HepG2 (cell line): ENCODE data around the gene NRSN2. TPM values are rescaled to one million over a fixed set of nuclear protein-coding genes. Genes with fewer than 3 reads are reported as not detected.

Experiments used
- ATF7-NPFF ChIP-seq: sonication (generic); formaldehyde crosslinking; IDR thresholded peaks from 2 replicates; pipeline ENCODE4 v1.8.1; 2023; ENCODE audit warnings: mild to moderate bottlenecking, low read depth, missing genetic modification reagents, moderate library complexity
- MYNN ChIP-seq: sonication (generic); formaldehyde crosslinking; IDR thresholded peaks from 2 replicates; pipeline ENCODE4 v1.4.0; 2020; ENCODE audit warnings: mild to moderate bottlenecking, low read depth, missing genetic modification reagents
- PHB2 ChIP-seq: fragments of 450-650 bp; IDR thresholded peaks from 2 replicates; pipeline ENCODE4 v1.6.1; 2018; ENCODE audit not compliant: partially characterized antibody
- RAD51 ChIP-seq: fragments of 450-650 bp; IDR thresholded peaks from 2 replicates; pipeline ENCODE4 v1.6.1; 2016; ENCODE audit warnings: borderline replicate concordance
- RBAK ChIP-seq: sonication (generic); formaldehyde crosslinking; IDR thresholded peaks from 2 replicates; pipeline ENCODE4 v1.5.1; 2020; ENCODE audit warnings: mild to moderate bottlenecking, missing genetic modification reagents
- SRSF4 ChIP-seq: fragments of 200-400 bp; formaldehyde crosslinking; IDR thresholded peaks from one replicate; pipeline ENCODE4 v1.6.1; 2018; ENCODE audit warnings: mild to moderate bottlenecking, low read depth, low read length, moderate library complexity; ENCODE audit not compliant: poor library complexity, severe bottlenecking
- TMF1 ChIP-seq: sonication (generic); formaldehyde crosslinking; IDR thresholded peaks from 2 replicates; pipeline ENCODE4 v1.8.1; 2022; ENCODE audit warnings: low read depth, missing genetic modification reagents
- ZFP36L2 ChIP-seq: sonication (generic); formaldehyde crosslinking; IDR thresholded peaks from 2 replicates; pipeline ENCODE4 v1.4.0; 2020; ENCODE audit warnings: missing genetic modification reagents
- ZNF143 ChIP-seq: sonication (generic); formaldehyde crosslinking; IDR thresholded peaks from 2 replicates; pipeline ENCODE4 v1.4.0; 2020; ENCODE audit warnings: missing genetic modification reagents
- ZNF274 ChIP-seq: sonication (generic); formaldehyde crosslinking; IDR thresholded peaks from 2 replicates; pipeline ENCODE4 v1.5.1; 2020; ENCODE audit warnings: mild to moderate bottlenecking, missing genetic modification reagents
- ZNF431 ChIP-seq: sonication (generic); formaldehyde crosslinking; IDR thresholded peaks from 2 replicates; pipeline ENCODE4 v1.9.0; 2022; ENCODE audit warnings: missing genetic modification reagents, low read depth, mild to moderate bottlenecking, borderline replicate concordance
- ZNF589 ChIP-seq: sonication (generic); formaldehyde crosslinking; conservative IDR thresholded peaks from 2 replicates; pipeline ENCODE4 v1.8.0; 2022; ENCODE audit warnings: mild to moderate bottlenecking, moderate library complexity, missing genetic modification reagents
- ZNF766 ChIP-seq: sonication (generic); formaldehyde crosslinking; IDR thresholded peaks from 2 replicates; pipeline ENCODE4 v1.5.0; 2020; ENCODE audit warnings: missing genetic modification reagents, borderline replicate concordance
- ZNF841 ChIP-seq: sonication (generic); formaldehyde crosslinking; IDR thresholded peaks from 2 replicates; pipeline ENCODE4 v1.8.1; 2023; ENCODE audit warnings: missing genetic modification reagents, borderline replicate concordance
- ZNF850 ChIP-seq: sonication (generic); formaldehyde crosslinking; conservative IDR thresholded peaks from 2 replicates; pipeline ENCODE4 v1.9.0; 2021; ENCODE audit warnings: mild to moderate bottlenecking, missing genetic modification reagents
- ZSCAN29 ChIP-seq: sonication (generic); formaldehyde crosslinking; conservative IDR thresholded peaks from 2 replicates; pipeline ENCODE4 v1.4.0; 2020; ENCODE audit warnings: mild to moderate bottlenecking, missing genetic modification reagents
- polyA plus RNA-seq, 8 experiments: library from polyadenylated mRNA; depleted of rRNA in 3 of 8; stranded (reverse) in 7 of 8; unstranded in 1 of 8; fragments of >200 nt; fragmentation: Illumina TruSeq in 4 of 8; extraction: Trizol in 4 of 8; gene quantifications; 2 replicates each; pipeline versions ENCODE4 v1.2.1 to v1.2.3, GENCODE V29; 2011 to 2016; ENCODE audit warnings: low read depth in 4 of 8, missing spikeins in 1 of 8, mixed read lengths in 1 of 8; ENCODE audit not compliant: insufficient read depth in 1 of 8
- total RNA-seq, 5 experiments: library from RNA; depleted of rRNA; stranded (reverse); fragments of >200 nt; fragmentation: Illumina TruSeq; extraction: Trizol; gene quantifications; 2 replicates each; pipeline ENCODE4 v1.2.3, GENCODE V29; 2016; ENCODE audit warnings: low read depth in 1 of 5
- TF ChIP-seq, protein P1 (sequence below): IDR thresholded peaks from 2 replicates; pipeline ENCODE4 v1.6.1; 2016
- TF ChIP-seq, protein P2 (sequence below): IDR thresholded peaks from 2 replicates; pipeline ENCODE4 v1.6.1; 2016; ENCODE audit warnings: missing compliant biosample characterization, missing genetic modification reagents, borderline replicate concordance
- TF ChIP-seq, protein P3 (sequence below): sonication (generic); formaldehyde crosslinking; conservative IDR thresholded peaks from 2 replicates; pipeline ENCODE4 v1.8.1; 2023; ENCODE audit warnings: missing genetic modification reagents
- TF ChIP-seq, protein P4 (sequence below): sonication (generic); formaldehyde crosslinking; IDR thresholded peaks from 2 replicates; pipeline ENCODE4 v1.4.0; 2020; ENCODE audit warnings: low read depth, mild to moderate bottlenecking, missing genetic modification reagents
- TF ChIP-seq, protein P5 (sequence below): sonication (generic); formaldehyde crosslinking; IDR thresholded peaks from 2 replicates; pipeline ENCODE4 v1.4.0; 2020; ENCODE audit warnings: low read depth, mild to moderate bottlenecking, missing genetic modification reagents

NRSN2 gene
- total and polyA plus RNA-seq, 2 of the 13 experiments (the other 11 are each of a cell fraction or from before 2014, with no cell fraction given): 32.3 to 49.4 TPM

DNA sequence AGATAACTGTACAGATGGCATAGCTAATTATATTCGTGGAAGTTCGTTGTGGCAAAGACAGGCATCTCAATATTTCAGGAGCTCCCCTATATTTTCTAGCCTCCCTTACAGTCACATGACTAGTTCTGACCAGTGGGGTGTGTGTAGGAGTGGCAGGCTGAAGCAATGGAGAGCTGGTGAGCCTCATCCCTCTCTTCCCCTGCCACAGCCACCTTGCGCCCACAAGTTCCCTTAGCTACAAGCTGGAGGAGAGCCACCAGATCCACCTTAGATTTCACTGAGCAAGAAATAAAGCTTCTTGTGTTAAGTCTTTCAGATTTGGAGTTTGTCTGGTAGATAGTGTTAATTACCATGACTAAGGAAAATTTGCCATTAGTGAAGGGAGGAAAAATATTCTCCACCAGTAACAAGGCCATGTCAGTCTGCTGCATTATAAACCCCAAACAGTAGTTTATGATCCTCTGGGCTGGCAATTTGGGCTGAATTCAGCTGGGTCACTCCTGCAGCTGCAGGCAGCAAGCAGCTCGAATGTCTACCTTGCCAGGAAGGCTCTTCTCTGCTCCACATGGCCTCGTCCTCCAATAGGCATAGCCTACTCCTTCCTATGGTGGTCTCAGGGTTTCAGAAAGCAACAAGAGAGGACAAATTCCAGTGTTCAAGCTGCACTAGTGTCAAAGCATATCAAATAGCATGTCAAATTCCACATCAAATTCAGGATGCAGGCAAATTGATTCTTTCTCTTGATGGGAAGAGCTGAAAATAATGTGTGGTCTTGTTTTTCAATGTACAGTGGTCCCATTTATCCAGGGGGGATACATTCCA lies 53.8 kb downstream of the NRSN2 start (continued):
- TF ChIP-seq, protein P1, sequence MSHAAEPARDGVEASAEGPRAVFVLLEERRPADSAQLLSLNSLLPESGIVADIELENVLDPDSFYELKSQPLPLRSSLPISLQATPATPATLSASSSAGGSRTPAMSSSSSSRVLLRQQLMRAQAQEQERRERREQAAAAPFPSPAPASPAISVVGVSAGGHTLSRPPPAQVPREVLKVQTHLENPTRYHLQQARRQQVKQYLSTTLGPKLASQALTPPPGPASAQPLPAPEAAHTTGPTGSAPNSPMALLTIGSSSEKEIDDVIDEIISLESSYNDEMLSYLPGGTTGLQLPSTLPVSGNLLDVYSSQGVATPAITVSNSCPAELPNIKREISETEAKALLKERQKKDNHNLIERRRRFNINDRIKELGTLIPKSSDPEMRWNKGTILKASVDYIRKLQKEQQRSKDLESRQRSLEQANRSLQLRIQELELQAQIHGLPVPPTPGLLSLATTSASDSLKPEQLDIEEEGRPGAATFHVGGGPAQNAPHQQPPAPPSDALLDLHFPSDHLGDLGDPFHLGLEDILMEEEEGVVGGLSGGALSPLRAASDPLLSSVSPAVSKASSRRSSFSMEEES: peak; percentile 72; the same call in 1 of the 2 replicates
- no peak for TF ChIP-seq ZNF143
- no peak for TF ChIP-seq PHB2
- TF ChIP-seq, protein P2, sequence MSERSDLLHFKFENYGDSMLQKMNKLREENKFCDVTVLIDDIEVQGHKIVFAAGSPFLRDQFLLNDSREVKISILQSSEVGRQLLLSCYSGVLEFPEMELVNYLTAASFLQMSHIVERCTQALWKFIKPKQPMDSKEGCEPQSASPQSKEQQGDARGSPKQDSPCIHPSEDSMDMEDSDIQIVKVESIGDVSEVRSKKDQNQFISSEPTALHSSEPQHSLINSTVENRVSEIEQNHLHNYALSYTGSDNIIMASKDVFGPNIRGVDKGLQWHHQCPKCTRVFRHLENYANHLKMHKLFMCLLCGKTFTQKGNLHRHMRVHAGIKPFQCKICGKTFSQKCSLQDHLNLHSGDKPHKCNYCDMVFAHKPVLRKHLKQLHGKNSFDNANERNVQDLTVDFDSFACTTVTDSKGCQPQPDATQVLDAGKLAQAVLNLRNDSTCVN (CRISPR knock-in tag): peak; percentile 55; the same call in 1 of the 2 replicates
- TF ChIP-seq ZNF589 (CRISPR knock-in tag): no peak
- TF ChIP-seq, protein P3, sequence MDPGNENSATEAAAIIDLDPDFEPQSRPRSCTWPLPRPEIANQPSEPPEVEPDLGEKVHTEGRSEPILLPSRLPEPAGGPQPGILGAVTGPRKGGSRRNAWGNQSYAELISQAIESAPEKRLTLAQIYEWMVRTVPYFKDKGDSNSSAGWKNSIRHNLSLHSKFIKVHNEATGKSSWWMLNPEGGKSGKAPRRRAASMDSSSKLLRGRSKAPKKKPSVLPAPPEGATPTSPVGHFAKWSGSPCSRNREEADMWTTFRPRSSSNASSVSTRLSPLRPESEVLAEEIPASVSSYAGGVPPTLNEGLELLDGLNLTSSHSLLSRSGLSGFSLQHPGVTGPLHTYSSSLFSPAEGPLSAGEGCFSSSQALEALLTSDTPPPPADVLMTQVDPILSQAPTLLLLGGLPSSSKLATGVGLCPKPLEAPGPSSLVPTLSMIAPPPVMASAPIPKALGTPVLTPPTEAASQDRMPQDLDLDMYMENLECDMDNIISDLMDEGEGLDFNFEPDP (CRISPR knock-in tag): no peak
- TF ChIP-seq ZNF841 (CRISPR knock-in tag): no peak
- TF ChIP-seq, protein P4, sequence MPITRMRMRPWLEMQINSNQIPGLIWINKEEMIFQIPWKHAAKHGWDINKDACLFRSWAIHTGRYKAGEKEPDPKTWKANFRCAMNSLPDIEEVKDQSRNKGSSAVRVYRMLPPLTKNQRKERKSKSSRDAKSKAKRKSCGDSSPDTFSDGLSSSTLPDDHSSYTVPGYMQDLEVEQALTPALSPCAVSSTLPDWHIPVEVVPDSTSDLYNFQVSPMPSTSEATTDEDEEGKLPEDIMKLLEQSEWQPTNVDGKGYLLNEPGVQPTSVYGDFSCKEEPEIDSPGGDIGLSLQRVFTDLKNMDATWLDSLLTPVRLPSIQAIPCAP (CRISPR knock-in tag): no peak
- TF ChIP-seq ZNF431: no peak
- no peak for TF ChIP-seq ZNF766 (CRISPR knock-in tag)
- TF ChIP-seq, protein P5, sequence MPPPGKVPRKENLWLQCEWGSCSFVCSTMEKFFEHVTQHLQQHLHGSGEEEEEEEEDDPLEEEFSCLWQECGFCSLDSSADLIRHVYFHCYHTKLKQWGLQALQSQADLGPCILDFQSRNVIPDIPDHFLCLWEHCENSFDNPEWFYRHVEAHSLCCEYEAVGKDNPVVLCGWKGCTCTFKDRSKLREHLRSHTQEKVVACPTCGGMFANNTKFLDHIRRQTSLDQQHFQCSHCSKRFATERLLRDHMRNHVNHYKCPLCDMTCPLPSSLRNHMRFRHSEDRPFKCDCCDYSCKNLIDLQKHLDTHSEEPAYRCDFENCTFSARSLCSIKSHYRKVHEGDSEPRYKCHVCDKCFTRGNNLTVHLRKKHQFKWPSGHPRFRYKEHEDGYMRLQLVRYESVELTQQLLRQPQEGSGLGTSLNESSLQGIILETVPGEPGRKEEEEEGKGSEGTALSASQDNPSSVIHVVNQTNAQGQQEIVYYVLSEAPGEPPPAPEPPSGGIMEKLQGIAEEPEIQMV (CRISPR knock-in tag): no peak; the same call in 1 of the 2 replicates
- TF ChIP-seq ZFP36L2 (CRISPR knock-in tag): 0 out of 2 replicates have a peak, but pooled peaks have one; percentile 18
- TF ChIP-seq SRSF4: no peak
- peak; percentile 61; the same call in 1 of the 2 replicates for TF ChIP-seq RAD51
- peak; percentile 69 for TF ChIP-seq ZNF274 (CRISPR knock-in tag)
- no peak for TF ChIP-seq RBAK (CRISPR knock-in tag)
- TF ChIP-seq ATF7-NPFF (CRISPR knock-in tag): no peak
- TF ChIP-seq MYNN (CRISPR knock-in tag): no peak
- TF ChIP-seq ZSCAN29 (CRISPR knock-in tag): no peak
- TF ChIP-seq ZNF850: no peak
- no peak for TF ChIP-seq TMF1 (CRISPR knock-in tag)
